Prostate gland (tissue), 2 donors: ENCODE results near the gene ABCC9. TPM values are rescaled to one million over a fixed set of nuclear protein-coding genes. Genes with fewer than 3 reads are reported as not detected.
A peak's percentile ranks its signal among the peaks of the same experiment; 100 is the strongest.
"Not testable (repeated sequence)": the region's sequence is repeated elsewhere in the genome, so short reads cannot be mapped to it uniquely, and the experiment has no call there.

ENCODE experiments used
- DNase-seq: peaks from one replicate; pipeline ENCODE4 v3.0.0-alpha.2; 2019; ENCODE audit warnings: low spot score
- H3K27ac ChIP-seq, 2 donors: fragments of 200-600 bp; sonication (generic); 2 replicates each; pipeline ENCODE4 v1.5.1; 2017 to 2019
- H3K27me3 ChIP-seq: fragments of 200-600 bp; sonication (generic); replicated peaks from 2 replicates; pipeline ENCODE4 v1.5.1; 2019; ENCODE audit not compliant: insufficient read depth
- H3K36me3 ChIP-seq, 2 donors: fragments of 200-600 bp; sonication (generic); 1 replicate in 1 of 2; 2 replicates in 1 of 2; pipeline versions ENCODE4 v1.5.1 to v1.8.1; 2017 to 2019
- H3K4me1 ChIP-seq: fragments of 200-600 bp; sonication (generic); replicated peaks from 2 replicates; pipeline ENCODE4 v1.5.1; 2019
- H3K4me3 ChIP-seq, 2 donors: fragments of 200-600 bp; sonication (generic); 2 replicates each; pipeline ENCODE4 v1.5.1; 2017 to 2019
- H3K9me3 ChIP-seq: fragments of 200-600 bp; sonication (generic); 2 replicates; pipeline ENCODE4 v1.5.1; 2017
- POLR2A ChIP-seq: fragments of 450-650 bp; IDR thresholded peaks from one replicate; pipeline ENCODE4 v1.6.1; 2016; ENCODE audit warnings: antibody characterized with exemption, mild to moderate bottlenecking
- POLR2AphosphoS5 ChIP-seq: sonication (generic); formaldehyde crosslinking; IDR thresholded peaks from one replicate; pipeline ENCODE4 v1.6.1; 2017; ENCODE audit warnings: antibody characterized with exemption
- WGBS: methylation state at CpG from one replicate; pipeline ENCODE4 v1.1.5; 2018; 5-methylcytosine and 5-hydroxymethylcytosine counted together
- intact Hi-C: fragments of 100-400 bp; cut with DNase I; formaldehyde crosslinking; loops from one replicate; pipeline ENCODE4 v1.14.2; 2022
- total RNA-seq, 2 donors: library from RNA; depleted of rRNA; stranded (reverse); fragments of >200 nt; gene quantifications; one replicate each; pipeline ENCODE4 v1.1.0, GENCODE V29; 2016
- TF ChIP-seq, protein P1 (sequence below), 4 experiments: fragments of 200-600 bp in 2 of 4; fragments of 450-650 bp in 2 of 4; sonication (generic) in 2 of 4; IDR thresholded peaks; 1 replicate in 3 of 4; 2 replicates in 1 of 4; pipeline ENCODE4 v1.5.1; 2016 to 2019; ENCODE audit warnings: antibody characterized with exemption in 4 of 4, mild to moderate bottlenecking in 2 of 4, moderate library complexity in 2 of 4

ABCC9 gene
- total RNA-seq, 2 donors from 2014 or later, result 6.1 to 10.5 TPM

DNA sequence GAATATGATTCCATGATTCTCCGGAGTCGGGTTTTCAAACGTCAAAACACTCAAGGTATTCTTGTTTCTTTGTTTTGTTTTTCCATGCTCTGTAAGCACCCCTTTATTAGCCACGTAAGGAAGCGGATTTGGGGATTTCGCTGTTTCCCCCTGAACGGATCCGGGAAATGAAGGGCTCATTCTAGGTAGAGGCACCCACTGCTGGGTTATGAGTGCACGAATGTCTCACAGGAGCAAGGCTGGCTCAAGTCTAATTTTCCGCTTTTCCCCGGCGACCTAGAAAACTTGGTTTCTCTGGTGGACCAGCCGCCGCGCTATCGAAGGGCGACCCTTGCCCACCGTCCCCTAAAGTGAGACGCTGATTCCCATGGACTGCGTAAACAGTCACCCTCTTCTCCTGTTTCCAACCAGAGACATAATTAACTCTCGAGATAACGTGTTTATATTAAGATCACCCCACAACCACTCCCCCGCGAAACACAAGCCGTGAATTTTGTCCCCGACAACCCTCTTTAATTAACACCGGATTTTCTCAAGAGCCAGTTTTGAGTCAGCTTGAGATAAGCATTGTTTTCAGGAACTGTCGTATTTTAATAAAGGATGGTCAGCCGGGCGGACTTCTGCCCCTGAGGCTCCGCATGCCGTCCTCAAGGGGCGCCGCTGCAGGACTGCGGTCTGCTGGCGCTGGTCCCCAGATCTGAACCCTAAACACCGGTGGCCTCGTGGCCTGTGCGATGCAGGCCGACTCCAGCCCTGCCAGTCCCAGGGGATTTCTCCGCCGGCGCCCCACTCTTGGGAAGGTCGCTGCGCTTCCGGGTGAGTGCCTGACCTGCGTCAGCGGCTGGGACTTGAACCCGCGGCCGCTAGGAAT is 515 bp upstream of the ABCC9 start:
- Histone ChIP-seq H3K27ac (peak overlapping the region; percentile 69 to 76), H3K9me3 (no peaks in the 10 kb centered on the region), H3K36me3 (no peaks in the 10 kb centered on the region), H3K4me3 (peak overlapping the region; percentile 28 to 31), H3K27me3 (no peaks in the 10 kb centered on the region), H3K4me1 (no peaks in the 10 kb centered on the region)
- 7% methylated on average over 51 of the region's 51 CpGs for WGBS
- intact Hi-C loops, result loop anchor here (2.0 to 5.0 kb wide), 3 partner anchors 49 to 167 kb away; partner anchors contain the start of gene KCNJ8
- TF ChIP-seq, protein P1, sequence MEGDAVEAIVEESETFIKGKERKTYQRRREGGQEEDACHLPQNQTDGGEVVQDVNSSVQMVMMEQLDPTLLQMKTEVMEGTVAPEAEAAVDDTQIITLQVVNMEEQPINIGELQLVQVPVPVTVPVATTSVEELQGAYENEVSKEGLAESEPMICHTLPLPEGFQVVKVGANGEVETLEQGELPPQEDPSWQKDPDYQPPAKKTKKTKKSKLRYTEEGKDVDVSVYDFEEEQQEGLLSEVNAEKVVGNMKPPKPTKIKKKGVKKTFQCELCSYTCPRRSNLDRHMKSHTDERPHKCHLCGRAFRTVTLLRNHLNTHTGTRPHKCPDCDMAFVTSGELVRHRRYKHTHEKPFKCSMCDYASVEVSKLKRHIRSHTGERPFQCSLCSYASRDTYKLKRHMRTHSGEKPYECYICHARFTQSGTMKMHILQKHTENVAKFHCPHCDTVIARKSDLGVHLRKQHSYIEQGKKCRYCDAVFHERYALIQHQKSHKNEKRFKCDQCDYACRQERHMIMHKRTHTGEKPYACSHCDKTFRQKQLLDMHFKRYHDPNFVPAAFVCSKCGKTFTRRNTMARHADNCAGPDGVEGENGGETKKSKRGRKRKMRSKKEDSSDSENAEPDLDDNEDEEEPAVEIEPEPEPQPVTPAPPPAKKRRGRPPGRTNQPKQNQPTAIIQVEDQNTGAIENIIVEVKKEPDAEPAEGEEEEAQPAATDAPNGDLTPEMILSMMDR (IDR thresholded peaks at IDR 0.05), result peak in 1 of 4 experiments; percentile 28
- TF ChIP-seq POLR2A, result no peak
- no peak for TF ChIP-seq POLR2AphosphoS5
- DNase-seq, result no peak

DNA sequence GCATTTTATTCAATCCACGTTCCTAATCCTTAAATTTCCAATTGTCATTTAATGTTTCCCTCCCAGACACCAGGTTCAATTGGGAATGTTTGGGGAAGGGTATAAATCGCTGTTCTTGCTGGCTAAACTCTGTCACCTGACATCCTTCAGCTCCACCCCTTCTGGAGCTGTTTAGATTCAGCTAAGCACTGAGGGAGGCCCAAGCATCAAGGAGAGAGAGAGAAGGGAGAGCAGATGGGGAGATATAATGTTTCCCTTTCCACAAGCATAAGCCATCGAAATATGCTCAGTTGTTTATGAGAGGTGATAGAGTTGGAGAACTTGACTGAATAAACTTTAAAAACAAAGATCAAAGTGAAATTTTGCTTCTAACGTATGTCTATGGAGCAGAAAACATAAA is 1.8 kb downstream of the ABCC9 start:
- Histone ChIP-seq H3K27ac (peak overlapping the region; percentile 28 to 76), H3K27me3 (no peaks in the 10 kb centered on the region), H3K36me3 (no peaks in the 10 kb centered on the region), H3K4me3 (peak overlapping the region in 1 of 2 donors; percentile 2), H3K9me3 (no peaks in the 10 kb centered on the region), H3K4me1 (no peaks in the 10 kb centered on the region)
- no peak for DNase-seq
- TF ChIP-seq POLR2AphosphoS5, result peak; percentile 32
- TF ChIP-seq, protein P1 (IDR thresholded peaks at IDR 0.05), result no peak
- intact Hi-C loops, result no loop called here
- WGBS, result 70% methylated on average over 4 of the region's 4 CpGs

DNA sequence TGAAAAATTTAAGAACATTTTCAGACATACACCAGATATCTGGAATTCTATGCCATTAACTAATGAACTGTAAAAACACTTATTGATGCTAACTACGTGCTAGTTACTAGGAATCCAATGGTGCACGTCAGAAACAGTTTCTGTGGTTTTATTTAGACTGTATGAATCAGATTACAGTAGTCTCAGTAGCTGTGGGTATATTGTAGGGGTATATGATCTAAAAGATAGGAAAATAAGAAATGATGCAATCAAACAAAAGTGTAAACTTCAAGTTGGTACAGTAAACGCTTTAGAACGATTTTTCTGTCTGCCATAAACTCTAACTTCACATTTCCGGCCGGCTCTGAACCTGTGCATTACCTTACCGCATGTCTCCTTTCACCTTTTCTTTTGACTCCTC is 2.3 kb downstream of the ABCC9 start:
- DNase-seq, result no peak
- no peaks in the 10 kb centered on the region for H3K36me3 ChIP-seq
- H3K27me3 ChIP-seq, result no peaks in the 10 kb centered on the region
- TF ChIP-seq POLR2AphosphoS5, result no peak
- TF ChIP-seq, protein P1 (IDR thresholded peaks at IDR 0.05), result no peak
- TF ChIP-seq POLR2A, result no peak
- no peaks in the 10 kb centered on the region for H3K9me3 ChIP-seq
- H3K27ac ChIP-seq, result no peak overlapping the region
- intact Hi-C loops, result no loop called here
- WGBS, result 70% methylated on average over 7 of the region's 7 CpGs
- peak overlapping the region in 1 of 2 donors; percentile 2 for H3K4me3 ChIP-seq
- no peaks in the 10 kb centered on the region for H3K4me1 ChIP-seq

DNA sequence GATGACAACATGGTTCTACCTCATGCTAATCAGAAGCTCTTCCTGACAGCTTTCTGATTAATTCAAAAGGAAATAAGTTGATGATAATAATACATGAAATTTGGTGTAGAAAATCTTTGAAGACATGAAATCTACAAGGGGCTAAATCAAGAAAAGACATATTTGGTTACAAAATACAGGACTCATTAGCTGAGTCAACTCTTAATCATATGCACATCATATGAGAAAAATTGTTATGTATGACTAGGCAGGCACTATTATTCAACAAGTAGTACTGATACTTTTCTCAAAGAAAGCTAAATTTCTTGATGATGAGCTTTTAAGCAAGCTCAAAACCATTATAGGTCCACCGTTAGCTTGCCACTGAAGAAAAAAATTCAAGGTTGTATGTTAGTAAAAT is 7.1 kb downstream of the ABCC9 start:
- no peaks in the 10 kb centered on the region for H3K9me3 ChIP-seq
- H3K4me1 ChIP-seq, result no peaks in the 10 kb centered on the region
- TF ChIP-seq, protein P1 (IDR thresholded peaks at IDR 0.05), result no peak
- TF ChIP-seq POLR2AphosphoS5, result no peak
- TF ChIP-seq POLR2A, result no peak
- DNase-seq, result no peak
- intact Hi-C loops, result no loop called here
- no peaks in the 10 kb centered on the region for H3K36me3 ChIP-seq
- H3K27ac ChIP-seq, result no peak overlapping the region
- no peaks in the 10 kb centered on the region for H3K27me3 ChIP-seq
- no peak overlapping the region for H3K4me3 ChIP-seq
- 100% methylated on average over 1 of the region's 1 CpG for WGBS

DNA sequence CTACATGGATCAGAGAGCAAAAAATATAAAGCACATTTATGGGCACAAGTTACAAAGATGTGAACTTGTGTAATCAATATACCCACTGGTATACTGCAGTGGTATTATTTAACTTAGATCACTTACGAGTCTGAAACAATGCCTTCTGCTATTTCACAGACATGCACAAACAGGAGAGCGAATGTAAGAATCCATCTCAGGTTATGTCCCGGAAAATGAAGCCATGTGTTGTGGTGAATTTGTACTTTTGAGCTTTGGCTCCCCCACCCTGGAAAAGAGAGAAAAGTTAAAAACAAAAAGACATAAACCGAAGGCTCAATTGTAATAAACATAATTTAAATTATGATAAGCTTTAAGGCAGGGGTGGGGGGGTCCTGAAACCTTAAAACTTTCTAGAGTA is 7.6 kb downstream of the ABCC9 start:
- H3K36me3 ChIP-seq, result no peaks in the 10 kb centered on the region
- DNase-seq, result no peak
- H3K9me3 ChIP-seq, result no peaks in the 10 kb centered on the region
- intact Hi-C loops, result no loop called here
- no peaks in the 10 kb centered on the region for H3K27me3 ChIP-seq
- WGBS, result 73% methylated on average over 4 of the region's 4 CpGs
- no peaks in the 10 kb centered on the region for H3K4me1 ChIP-seq
- no peak overlapping the region for H3K27ac ChIP-seq
- no peak for TF ChIP-seq POLR2A
- TF ChIP-seq POLR2AphosphoS5, result no peak
- TF ChIP-seq, protein P1 (IDR thresholded peaks at IDR 0.05), result no peak
- H3K4me3 ChIP-seq, result no peak overlapping the region

DNA sequence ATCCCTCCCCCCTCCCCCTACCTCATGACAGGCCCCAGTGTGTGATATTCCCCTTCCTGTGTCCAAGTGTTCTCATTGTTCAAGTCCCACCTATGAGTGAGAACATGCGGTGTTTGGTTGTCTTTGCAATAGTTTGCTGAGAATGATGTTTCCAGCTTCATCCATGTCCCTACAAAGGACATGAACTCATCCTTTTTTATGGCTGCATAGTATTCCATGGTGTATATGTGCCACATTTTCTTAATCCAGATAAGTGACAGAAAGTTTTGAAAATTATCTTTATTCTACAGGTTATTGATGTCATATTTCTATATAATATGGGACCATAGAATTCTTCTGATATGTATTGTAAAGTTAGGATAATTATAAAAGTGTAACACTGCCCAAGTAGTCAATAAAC is 11.3 kb downstream of the ABCC9 start:
- H3K27ac ChIP-seq, H3K36me3 ChIP-seq, H3K4me3 ChIP-seq, H3K4me1 ChIP-seq, H3K9me3 ChIP-seq, intact Hi-C loops, DNase-seq, H3K27me3 ChIP-seq: not testable (repeated sequence)
- WGBS, result 100% methylated on average over 1 of the region's 1 CpG
